ENCODE data around the gene TMEM9B.
"Not testable (repeated sequence)": the region's sequence is repeated elsewhere in the genome, so short reads cannot be mapped to it uniquely, and the experiment has no call there.

The TMEM9B gene

DNA sequence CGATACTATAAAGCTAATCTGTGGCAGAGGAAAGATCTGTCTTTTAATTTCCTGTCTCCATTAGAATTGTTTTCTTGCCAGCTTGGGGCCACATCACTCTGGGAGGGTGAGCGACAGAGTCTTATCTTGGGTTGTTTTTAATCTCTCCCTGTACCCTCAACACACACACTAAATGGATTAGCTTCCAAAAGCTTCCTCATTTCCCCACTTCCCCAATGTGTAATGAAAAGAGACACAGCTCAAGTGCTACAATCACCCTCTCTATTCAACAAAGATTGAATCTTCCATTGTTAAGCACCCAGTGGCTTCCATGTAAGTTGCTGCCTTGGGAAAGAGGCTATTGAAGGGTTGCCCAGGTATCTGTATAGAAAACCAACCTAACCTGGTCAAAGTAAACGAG is 15.4 kb downstream of the TMEM9B start:
- TF ChIP-seq, protein P1, sequence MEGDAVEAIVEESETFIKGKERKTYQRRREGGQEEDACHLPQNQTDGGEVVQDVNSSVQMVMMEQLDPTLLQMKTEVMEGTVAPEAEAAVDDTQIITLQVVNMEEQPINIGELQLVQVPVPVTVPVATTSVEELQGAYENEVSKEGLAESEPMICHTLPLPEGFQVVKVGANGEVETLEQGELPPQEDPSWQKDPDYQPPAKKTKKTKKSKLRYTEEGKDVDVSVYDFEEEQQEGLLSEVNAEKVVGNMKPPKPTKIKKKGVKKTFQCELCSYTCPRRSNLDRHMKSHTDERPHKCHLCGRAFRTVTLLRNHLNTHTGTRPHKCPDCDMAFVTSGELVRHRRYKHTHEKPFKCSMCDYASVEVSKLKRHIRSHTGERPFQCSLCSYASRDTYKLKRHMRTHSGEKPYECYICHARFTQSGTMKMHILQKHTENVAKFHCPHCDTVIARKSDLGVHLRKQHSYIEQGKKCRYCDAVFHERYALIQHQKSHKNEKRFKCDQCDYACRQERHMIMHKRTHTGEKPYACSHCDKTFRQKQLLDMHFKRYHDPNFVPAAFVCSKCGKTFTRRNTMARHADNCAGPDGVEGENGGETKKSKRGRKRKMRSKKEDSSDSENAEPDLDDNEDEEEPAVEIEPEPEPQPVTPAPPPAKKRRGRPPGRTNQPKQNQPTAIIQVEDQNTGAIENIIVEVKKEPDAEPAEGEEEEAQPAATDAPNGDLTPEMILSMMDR (conservative IDR thresholded peaks at IDR 0.05): no peak
- no peak for TF ChIP-seq ZFX (IDR thresholded peaks at IDR 0.05)
- H3K27ac ChIP-seq: no peak overlapping the region

DNA sequence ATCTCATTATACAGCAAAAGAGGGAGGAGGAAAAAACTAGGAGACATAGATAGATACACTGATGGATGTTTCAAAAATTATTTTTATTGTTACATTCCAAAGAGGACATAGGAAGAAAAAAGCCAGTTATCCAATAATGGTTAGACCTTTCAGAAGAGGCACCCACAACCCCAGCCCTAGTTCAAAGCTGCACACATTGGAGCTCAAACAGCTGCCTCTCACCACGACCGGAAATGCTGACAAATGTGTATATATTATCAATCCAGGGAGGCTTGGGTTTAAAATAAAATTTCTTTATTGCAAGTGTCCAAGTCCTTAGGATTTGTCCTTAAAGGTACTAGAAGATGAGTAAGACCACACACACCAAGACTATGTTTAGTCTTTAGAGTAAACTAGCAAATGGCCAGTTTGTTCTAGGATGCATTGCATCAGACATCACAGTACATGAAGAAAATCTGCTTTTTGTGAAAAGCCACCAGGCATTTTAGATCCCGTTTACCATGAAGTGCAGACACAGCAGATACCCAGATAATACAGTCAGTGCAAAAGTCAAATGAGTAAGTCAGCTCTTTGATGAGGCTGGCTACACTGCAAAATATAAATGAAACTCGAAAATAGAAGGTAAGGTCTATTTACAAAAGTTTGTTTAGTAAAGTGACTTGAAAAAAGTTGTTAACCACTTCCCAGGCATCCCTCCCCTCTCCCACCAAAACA is 16.9 kb downstream of the TMEM9B start:
- TF ChIP-seq, protein P1 (conservative IDR thresholded peaks at IDR 0.05): no peak
- TF ChIP-seq ZFX (IDR thresholded peaks at IDR 0.05): no peak
- no peak overlapping the region for H3K27ac ChIP-seq

DNA sequence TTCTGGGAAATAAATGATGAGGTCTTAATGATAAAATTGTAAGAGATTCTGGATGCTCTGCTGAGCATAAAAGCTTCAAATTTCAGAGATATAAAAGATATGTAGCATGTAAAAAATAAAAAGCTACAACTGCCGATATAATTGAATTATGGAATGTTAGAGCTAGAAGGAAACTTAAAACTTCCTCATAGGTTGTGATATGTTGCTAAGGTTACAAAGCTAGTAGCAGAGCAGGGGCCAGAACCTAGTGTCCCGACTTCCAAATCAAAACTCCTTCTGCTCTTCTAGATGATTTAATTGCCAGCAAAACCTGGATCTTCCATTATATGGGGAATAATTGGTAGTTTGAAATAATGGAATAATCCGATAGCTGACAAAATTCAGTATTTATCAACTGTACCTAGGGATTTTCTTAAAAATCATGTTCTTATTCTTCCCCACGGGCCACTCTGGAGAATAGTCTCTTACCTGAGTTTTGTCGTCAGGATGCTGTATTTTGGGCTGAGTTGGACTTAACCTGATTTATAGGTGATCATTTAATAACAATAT is 21.6 kb downstream of the TMEM9B start, which contains the start of gene ASCL3:
Gene ASCL3, minus strand, starts transcription at position 499 of the 549 bp plus-strand sequence. CDS start 4,855 bp downstream, outside the sequence.
- TF ChIP-seq, protein P1 (conservative IDR thresholded peaks at IDR 0.05): no peak
- no peak for TF ChIP-seq ZFX (IDR thresholded peaks at IDR 0.05)
- H3K27ac ChIP-seq: no peak within 1 kb of the TSS

DNA sequence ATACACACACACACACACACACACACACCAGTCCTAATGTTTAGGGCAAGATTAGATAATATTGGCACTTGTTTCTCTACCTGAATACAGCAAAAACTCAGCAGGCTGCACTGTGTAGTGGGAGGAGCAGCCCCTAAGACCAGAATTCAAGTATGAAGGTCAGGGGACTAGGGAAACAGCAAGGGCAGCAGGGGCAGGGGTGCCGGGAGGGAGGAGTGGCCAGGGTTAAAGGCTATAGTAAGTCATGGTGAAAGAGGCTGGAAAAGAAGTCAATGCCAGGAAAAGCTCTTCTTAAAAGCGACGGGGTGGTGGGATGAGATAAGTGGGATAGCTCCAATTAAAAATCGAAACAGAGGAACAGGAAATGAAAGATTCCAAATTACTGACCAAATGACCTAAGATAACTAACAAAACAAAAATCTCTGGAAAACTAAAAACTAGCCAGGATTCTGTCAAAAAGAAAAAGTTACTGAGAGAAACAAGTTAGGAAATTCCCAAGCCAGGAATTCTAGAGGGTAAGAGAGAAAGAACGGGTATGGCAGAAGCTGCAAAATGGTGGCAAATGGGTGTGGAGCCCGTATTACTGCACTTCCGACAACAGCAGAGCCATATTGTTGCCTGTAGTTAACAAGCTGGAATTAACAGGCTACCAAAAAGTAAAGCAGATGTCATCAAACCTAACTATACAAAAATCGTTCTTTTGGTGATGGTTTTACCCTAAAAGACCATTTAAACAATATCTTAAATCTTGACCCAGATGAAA is 22.7 kb downstream of the TMEM9B start:
- TF ChIP-seq ZFX (IDR thresholded peaks at IDR 0.05): no peak
- TF ChIP-seq, protein P1 (conservative IDR thresholded peaks at IDR 0.05): no peak
- H3K27ac ChIP-seq: no peak overlapping the region

DNA sequence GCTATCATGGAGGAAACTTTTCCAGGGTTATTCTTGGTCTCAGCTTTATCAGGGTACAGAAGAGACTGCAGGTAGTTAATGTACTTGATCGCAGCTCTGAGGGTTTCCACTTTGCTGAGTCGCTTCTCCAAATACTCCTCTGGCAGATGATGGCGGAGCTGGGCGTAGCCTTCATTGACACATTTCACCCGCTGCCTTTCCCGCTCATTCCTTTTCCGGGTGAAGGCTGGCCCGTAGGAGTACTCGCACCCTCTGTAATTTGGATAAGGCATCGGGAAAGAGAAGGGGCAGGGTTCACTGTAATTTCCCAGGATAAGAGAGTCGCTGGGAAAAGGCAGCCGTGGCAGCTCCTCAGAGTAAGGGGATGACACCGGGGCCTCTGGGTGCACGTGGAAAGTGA is 26.6 kb downstream of the TMEM9B start:
- no peak overlapping the region for H3K27ac ChIP-seq
- TF ChIP-seq ZFX (IDR thresholded peaks at IDR 0.05): no peak
- TF ChIP-seq, protein P1 (conservative IDR thresholded peaks at IDR 0.05): no peak

DNA sequence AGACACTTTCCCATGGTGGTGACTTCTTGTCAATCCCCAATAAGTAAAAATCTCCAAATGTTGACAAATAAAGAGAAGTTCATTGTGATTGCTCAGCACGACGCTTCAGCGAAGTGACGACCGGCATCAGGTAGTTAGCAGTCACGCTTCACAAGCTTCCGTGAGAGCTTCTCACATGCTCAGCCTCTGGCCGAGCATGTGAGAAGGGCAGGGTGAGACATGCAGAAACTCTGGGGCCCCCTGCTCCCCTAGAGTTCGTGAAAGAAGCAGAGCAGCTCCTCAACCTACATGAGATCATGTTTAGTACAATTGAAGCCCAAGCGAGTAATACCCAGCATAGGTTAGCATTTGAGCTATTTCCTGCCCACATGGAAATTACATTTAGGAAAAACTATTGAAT is 27.1 kb downstream of the TMEM9B start:
- TF ChIP-seq ZFX (IDR thresholded peaks at IDR 0.05): no peak
- TF ChIP-seq, protein P1 (conservative IDR thresholded peaks at IDR 0.05): no peak
- H3K27ac ChIP-seq: no peak overlapping the region

DNA sequence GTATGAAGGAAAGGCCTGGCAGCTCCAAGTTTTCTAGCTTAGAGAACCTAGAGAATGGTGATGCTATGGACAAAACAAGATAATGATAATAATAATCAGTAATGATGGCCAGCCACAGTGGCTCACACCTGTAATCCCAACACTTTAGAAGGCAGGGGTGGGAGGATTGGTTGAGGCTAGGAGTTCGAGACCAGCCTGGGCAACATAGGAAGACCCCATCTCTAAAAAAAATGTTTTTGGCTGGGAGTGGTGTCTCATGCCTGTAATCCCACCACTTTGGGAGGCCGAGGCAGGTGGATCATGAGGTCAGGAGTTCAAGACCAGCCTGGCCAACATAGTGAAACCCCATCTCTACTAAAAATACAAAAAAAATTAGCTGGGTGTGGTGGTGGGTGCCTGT is 28.5 kb downstream of the TMEM9B start:
- H3K27ac ChIP-seq: not testable (repeated sequence)
